Mononuclear cell (primary cell): ENCODE data around the gene SLC25A13. TPM values are rescaled to one million over a fixed set of nuclear protein-coding genes. Genes with fewer than 3 reads are reported as not detected.
"Not testable (repeated sequence)": the region's sequence is repeated elsewhere in the genome, so short reads cannot be mapped to it uniquely, and the experiment has no call there.

Source experiments
- H3K27me3 ChIP-seq: 2 replicates; pipeline ENCODE4 v1.6.0; 2011; ENCODE audit warnings: low read length, control low read depth; ENCODE audit not compliant: insufficient read depth
- H3K4me1 ChIP-seq: 2 replicates; pipeline ENCODE4 v1.5.1; 2011; ENCODE audit warnings: mild to moderate bottlenecking, low read length, control low read depth; ENCODE audit not compliant: insufficient read depth
- H3K4me3 ChIP-seq: 2 replicates; pipeline ENCODE4 v1.5.1; 2011; ENCODE audit warnings: mild to moderate bottlenecking, low read length, moderate library complexity
- H3K9me3 ChIP-seq: 2 replicates; pipeline ENCODE4 v1.5.1; 2011; ENCODE audit warnings: low read depth, mild to moderate bottlenecking, control low read depth, low read length
- total RNA-seq: library from RNA; depleted of rRNA; stranded (reverse); fragments of >200 nt; gene quantifications from one replicate; pipeline ENCODE4 v1.2.3, GENCODE V29; 2012

Gene SLC25A13
- total RNA-seq, 1 donor: 23.8 TPM

GRCh38 chr7:96293911-96294310 lies 28.0 kb downstream of the SLC25A13 start:
- H3K4me3 ChIP-seq, H3K9me3 ChIP-seq, H3K4me1 ChIP-seq, H3K27me3 ChIP-seq: not testable (repeated sequence)

- H3K4me3 ChIP-seq: no peak overlapping the region
- peaks cover 23% of the 10 kb centered on the region for H3K4me1 ChIP-seq
- H3K9me3 ChIP-seq: no peaks in the 10 kb centered on the region
- H3K27me3 ChIP-seq: no peaks in the 10 kb centered on the region
Observed at GRCh38 chr7:96287559-96287958, 34.3 kb downstream of the SLC25A13 start.

GRCh38 chr7:96287132-96287531 lies 34.8 kb downstream of the SLC25A13 start:
- Histone ChIP-seq H3K4me3 (no peak overlapping the region), H3K4me1 (peaks cover 23% of the 10 kb centered on the region), H3K9me3 (no peaks in the 10 kb centered on the region), H3K27me3 (no peaks in the 10 kb centered on the region)

GRCh38 chr7:96285579-96285978 lies 36.3 kb downstream of the SLC25A13 start:
- H3K27me3 ChIP-seq: no peaks in the 10 kb centered on the region
- H3K9me3 ChIP-seq: no peaks in the 10 kb centered on the region
- no peak overlapping the region for H3K4me3 ChIP-seq
- peaks cover 23% of the 10 kb centered on the region for H3K4me1 ChIP-seq

- Histone ChIP-seq H3K4me3 (no peak overlapping the region), H3K4me1 (peaks cover 23% of the 10 kb centered on the region), H3K27me3 (no peaks in the 10 kb centered on the region), H3K9me3 (no peaks in the 10 kb centered on the region)
Observed at GRCh38 chr7:96284835-96285234, 37.1 kb downstream of the SLC25A13 start.

- Histone ChIP-seq H3K4me3 (no peak overlapping the region), H3K27me3 (no peaks in the 10 kb centered on the region), H3K4me1 (peaks cover 23% of the 10 kb centered on the region), H3K9me3 (no peaks in the 10 kb centered on the region)
Observed at GRCh38 chr7:96284240-96284639, 37.7 kb downstream of the SLC25A13 start.

GRCh38 chr7:96282835-96283234 lies 39.1 kb downstream of the SLC25A13 start:
- Histone ChIP-seq H3K4me1 (peaks cover 23% of the 10 kb centered on the region), H3K27me3 (no peaks in the 10 kb centered on the region), H3K4me3 (no peak overlapping the region), H3K9me3 (no peaks in the 10 kb centered on the region)

GRCh38 chr7:96277921-96278320 lies 44.0 kb downstream of the SLC25A13 start:
- Histone ChIP-seq H3K27me3 (no peaks in the 10 kb centered on the region), H3K4me1 (no peaks in the 10 kb centered on the region), H3K9me3 (no peaks in the 10 kb centered on the region)

GRCh38 chr7:96276019-96276418 lies 45.9 kb downstream of the SLC25A13 start:
- Histone ChIP-seq H3K9me3 (no peaks in the 10 kb centered on the region), H3K27me3 (no peaks in the 10 kb centered on the region), H3K4me3 (no peak overlapping the region), H3K4me1 (no peaks in the 10 kb centered on the region)

More at GRCh38 chr7:96277921-96278320, 44.0 kb downstream of the SLC25A13 start:
- H3K4me3 ChIP-seq: no peak overlapping the region

GRCh38 chr7:96273716-96274115 lies 48.2 kb downstream of the SLC25A13 start:
- Histone ChIP-seq H3K4me3 (no peak overlapping the region), H3K27me3 (no peaks in the 10 kb centered on the region), H3K4me1 (no peaks in the 10 kb centered on the region), H3K9me3 (no peaks in the 10 kb centered on the region)

- Histone ChIP-seq H3K9me3 (no peaks in the 10 kb centered on the region), H3K4me3 (no peak overlapping the region), H3K27me3 (no peaks in the 10 kb centered on the region), H3K4me1 (no peaks in the 10 kb centered on the region)
Observed at GRCh38 chr7:96269246-96269994, 52.5 kb downstream of the SLC25A13 start.

GRCh38 chr7:96266580-96266979 lies 55.3 kb downstream of the SLC25A13 start:
- Histone ChIP-seq H3K4me3 (no peak overlapping the region), H3K27me3 (no peaks in the 10 kb centered on the region), H3K9me3 (no peaks in the 10 kb centered on the region), H3K4me1 (no peaks in the 10 kb centered on the region)

- Histone ChIP-seq H3K4me3 (no peak overlapping the region), H3K27me3 (no peaks in the 10 kb centered on the region), H3K9me3 (no peaks in the 10 kb centered on the region), H3K4me1 (no peaks in the 10 kb centered on the region)
Observed at GRCh38 chr7:96266015-96266414, 55.9 kb downstream of the SLC25A13 start.

GRCh38 chr7:96253964-96254363 lies 67.9 kb downstream of the SLC25A13 start:
- H3K9me3 ChIP-seq: no peaks in the 10 kb centered on the region
- no peak overlapping the region for H3K4me3 ChIP-seq
- H3K27me3 ChIP-seq: no peaks in the 10 kb centered on the region
- peaks cover 5% of the 10 kb centered on the region for H3K4me1 ChIP-seq

GRCh38 chr7:96253441-96253840 lies 68.5 kb downstream of the SLC25A13 start:
- peaks cover 5% of the 10 kb centered on the region for H3K4me1 ChIP-seq
- H3K27me3 ChIP-seq: no peaks in the 10 kb centered on the region
- H3K9me3 ChIP-seq: no peaks in the 10 kb centered on the region
- H3K4me3 ChIP-seq: no peak overlapping the region

GRCh38 chr7:96250776-96251361 lies 71.0 kb downstream of the SLC25A13 start:
- H3K9me3 ChIP-seq: no peaks in the 10 kb centered on the region
- H3K4me3 ChIP-seq: no peak overlapping the region
- H3K4me1 ChIP-seq: peaks cover 5% of the 10 kb centered on the region
- no peaks in the 10 kb centered on the region for H3K27me3 ChIP-seq
